GM21825 (cell line): Measurements from ENCODE around the gene TNFSF18.
"Not testable (repeated sequence)": the region's sequence is repeated elsewhere in the genome, so short reads cannot be mapped to it uniquely, and the experiment has no call there.

Source experiments
- ATAC-seq: cut with Tn5 transposase; IDR thresholded peaks from one replicate; pipeline ENCODE4 v1.9.1; 2021; ENCODE audit warnings: mild to moderate bottlenecking, moderate library complexity; ENCODE audit not compliant: unreplicated experiment

Gene TNFSF18

GRCh38 chr1:173050865-173051264 is at the start of gene TNFSF18:
TNFSF18 (minus strand) TSS chr1:173050941; CDS start chr1:173050896, 45 bp downstream.
- ATAC-seq, result no peak

- no peak for ATAC-seq
These were observed 48.4 kb upstream of the TNFSF18 start for GRCh38 chr1:173099166-173099565.

- ATAC-seq, result no peak
These were observed 47.4 kb upstream of the TNFSF18 start for GRCh38 chr1:173098117-173098516.

GRCh38 chr1:173097001-173097400 is 46.3 kb upstream of the TNFSF18 start:
- ATAC-seq, result no peak

- no peak for ATAC-seq
These were observed 44.9 kb upstream of the TNFSF18 start for GRCh38 chr1:173095632-173096031.

DNA sequence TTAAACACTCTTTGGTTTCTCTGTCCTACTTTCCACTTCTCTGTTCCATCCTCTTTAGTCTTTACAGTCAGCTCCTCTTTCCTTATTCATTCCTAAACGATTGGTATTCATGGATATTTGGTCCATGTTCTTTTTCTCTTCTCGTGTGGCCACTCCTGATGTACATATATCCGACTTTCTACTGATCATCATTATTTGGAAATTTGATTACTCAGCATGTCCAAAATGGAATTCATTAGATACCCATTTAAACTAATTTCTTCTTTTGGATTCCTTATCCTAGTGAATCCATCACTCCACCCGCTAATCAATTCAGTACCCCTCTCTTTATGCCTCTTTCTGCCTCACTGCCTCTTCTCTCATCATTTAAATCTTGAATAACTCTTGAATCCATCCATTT is 43.8 kb upstream of the TNFSF18 start:
- ATAC-seq, result no peak

GRCh38 chr1:173093691-173094445 is 43.1 kb upstream of the TNFSF18 start:
- ATAC-seq, result no peak

DNA sequence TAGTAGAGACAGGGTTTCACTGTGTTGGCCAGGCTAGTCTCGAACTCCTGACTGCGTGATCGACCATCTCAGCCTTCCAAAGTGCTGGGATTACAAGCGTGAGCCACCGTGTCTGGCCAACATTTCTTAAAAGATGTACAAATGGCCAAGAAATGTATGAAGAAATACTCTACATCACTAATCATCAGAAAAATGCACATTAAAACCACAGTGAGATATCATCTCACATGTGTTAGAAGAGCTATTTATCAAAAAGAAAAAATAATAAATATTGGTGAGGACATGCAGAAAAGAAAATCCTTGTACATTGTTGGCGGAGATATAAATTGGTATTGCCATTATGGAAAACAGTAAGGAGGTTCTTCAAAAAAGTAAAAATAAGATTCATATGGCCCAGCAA is 33.6 kb upstream of the TNFSF18 start:
- no peak for ATAC-seq

GRCh38 chr1:173082913-173083312 is 32.2 kb upstream of the TNFSF18 start:
- no peak for ATAC-seq

GRCh38 chr1:173074217-173074616 is 23.5 kb upstream of the TNFSF18 start:
- not testable (repeated sequence) for ATAC-seq

DNA sequence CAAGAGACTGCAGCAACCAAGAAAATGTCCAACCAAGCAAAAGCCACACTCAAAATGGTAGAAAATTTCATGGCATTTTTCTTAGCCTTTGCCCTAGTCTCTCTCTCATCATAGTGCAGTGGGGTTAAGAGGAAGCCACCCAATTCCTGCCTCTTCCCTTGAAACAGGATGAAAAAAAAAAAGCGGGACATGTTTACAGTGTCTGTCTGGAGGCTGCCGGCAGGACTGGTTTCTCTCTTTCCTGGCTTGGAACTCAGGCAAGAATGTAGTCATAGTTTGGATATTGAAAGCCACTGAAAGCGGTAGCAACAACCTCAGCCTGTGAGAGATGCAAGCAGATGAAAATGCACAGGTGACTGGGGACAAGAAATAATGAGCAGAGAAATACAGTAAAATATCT is 13.3 kb upstream of the TNFSF18 start:
- no peak for ATAC-seq

DNA sequence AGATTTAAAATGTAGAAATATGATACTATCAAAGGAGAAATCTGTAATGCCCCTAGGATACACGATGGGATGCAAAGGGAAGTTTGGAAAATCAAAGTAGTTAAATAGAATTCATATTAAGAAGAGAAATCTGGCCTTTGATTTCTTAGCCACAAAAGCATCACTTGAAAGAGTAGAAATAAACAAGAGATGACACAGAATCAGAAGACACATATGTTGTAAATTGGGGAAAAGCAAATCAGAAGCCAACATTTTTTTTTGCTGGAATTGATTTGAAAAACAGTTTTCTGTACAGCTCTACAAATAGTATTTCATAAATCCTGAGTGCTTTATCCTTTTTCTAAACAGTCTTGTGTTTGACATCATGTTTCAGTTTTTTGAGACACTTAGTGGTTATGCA is 12.4 kb upstream of the TNFSF18 start:
- ATAC-seq, result no peak

DNA sequence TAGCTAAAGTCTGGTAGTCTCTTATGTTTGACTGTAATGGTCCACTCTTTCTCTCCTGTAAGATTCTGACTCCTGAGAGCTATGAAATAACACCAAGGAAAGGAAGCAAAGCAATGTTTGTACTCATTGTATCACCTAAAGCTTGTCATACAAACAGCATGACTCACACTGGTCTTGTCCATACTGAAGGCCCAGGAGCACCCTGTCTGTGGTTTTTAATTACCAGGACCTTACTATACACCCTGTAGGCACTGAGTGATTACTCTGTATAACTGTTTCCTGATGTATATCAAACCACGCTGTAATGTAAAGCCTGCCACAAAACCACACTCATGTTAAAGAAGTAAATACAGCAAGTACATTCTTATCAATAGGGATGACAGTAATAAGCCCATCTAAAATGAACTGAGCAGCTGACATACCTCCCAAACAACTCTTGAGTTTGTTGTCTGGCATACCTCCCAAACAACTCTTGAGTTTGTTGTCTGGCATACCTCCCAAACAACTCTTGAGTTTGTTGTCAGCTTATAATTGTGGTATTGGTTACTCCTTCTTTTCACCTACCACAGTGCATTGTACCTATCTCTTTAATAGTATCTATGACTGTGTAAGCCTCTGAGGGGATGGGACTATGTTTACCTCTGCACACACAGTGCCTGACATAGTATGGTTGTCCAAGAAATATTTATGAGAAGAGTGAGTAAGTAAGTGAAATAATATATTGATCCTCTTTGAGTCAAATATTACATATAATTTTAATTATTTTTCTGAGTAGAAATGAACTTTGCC is 11.6 kb upstream of the TNFSF18 start:
- ATAC-seq, result no peak

- no peak for ATAC-seq
These were observed 7.8 kb upstream of the TNFSF18 start for GRCh38 chr1:173058556-173058955.

- no peak for ATAC-seq
These were observed 7.2 kb upstream of the TNFSF18 start for GRCh38 chr1:173057984-173058383.

GRCh38 chr1:173056365-173056764 is 5.6 kb upstream of the TNFSF18 start:
- ATAC-seq, result no peak

- no peak for ATAC-seq
These were observed 2.0 kb upstream of the TNFSF18 start for GRCh38 chr1:173052681-173053196.

GRCh38 chr1:173049322-173049633 is 1.5 kb downstream of the TNFSF18 start:
- ATAC-seq, result no peak

DNA sequence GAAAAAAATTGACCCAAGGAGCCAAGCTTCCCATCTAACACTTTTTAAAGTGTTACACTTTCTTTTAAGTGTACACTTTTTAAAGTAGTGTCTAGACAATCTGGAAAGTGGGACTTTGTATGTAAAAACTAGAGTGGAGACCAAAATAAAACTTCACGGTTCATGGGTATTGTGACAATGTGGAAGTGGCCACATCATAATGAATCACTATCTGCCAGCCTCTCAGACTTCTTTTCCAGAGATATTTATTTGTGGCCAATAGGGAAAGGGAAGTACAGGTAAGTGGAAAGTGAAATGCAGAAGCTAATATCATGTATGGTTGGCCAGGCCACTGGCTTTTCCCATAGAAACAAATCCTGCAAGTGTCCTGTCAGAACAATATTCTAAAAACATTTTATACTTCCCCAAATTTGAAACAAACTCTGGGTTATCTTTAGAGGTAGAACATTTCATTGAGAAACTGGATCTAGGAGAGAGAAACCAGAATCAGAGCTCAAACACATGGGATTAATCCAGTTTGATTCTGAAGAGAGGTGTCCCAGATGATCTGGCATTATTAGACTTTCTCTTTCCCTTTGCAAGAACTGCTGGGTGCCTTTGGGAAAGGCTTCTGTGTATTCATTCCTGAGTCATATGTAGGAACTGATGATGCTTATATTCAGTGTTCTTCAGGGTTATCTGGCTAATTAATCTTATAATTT is 2.0 kb downstream of the TNFSF18 start:
- no peak for ATAC-seq

DNA sequence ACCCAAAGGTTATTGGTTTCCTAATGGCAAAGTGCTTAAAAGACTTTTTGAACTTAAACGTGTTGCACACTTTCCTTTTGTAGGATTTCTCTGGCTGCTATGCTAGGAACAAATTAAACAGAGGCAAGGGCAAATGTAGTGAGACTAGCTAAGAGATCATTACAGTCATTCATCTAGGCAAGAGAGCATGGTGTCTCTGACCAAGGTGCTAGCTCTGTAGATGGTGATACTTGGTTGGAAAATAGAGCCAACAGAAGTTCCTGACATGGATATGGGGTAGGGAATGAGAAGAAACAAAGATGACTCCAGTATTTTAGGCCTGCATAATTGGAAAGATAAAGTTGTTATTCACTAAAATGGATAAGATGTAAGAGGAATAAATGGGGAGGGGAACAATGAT is 6.1 kb downstream of the TNFSF18 start:
- ATAC-seq, result no peak

DNA sequence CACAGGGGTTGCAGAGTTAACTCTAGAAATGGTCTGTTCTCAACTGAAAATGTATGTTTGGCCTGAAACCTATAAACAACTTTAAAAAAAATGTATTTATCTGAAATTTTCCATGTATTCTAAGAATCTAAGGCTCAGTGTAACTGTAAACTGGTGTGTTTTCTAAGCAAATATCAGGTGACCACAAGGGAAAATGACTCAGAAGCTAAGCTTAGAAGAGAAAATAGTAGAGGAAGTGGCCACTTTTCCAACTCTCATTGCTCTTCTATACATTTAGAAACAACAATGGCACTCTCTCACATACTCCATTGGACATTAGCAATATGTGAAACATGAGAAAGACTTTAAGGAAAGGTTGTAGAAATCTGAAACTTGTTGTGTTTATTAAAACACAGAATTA is 7.5 kb downstream of the TNFSF18 start:
- ATAC-seq, result no peak

DNA sequence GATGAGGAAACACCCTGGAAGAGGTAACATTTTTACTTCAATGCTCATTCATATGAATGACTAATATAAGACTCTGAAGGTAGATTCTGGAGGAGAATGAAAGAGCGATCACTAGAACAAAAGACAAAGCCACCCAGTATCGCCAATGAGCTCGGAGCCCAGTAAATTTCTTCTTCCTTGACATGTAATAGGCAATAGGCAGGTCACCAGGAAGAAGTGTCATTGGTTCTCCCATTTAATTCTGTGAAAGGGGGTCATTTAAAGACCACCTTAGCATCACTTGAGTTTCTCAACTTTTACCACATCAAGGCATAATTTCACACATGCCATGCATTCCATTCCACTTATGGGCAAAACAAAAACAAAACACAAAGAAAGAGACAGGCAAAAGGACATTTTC is 7.9 kb downstream of the TNFSF18 start:
- ATAC-seq, result no peak
